RCC 7860 (cell line): Measurements from ENCODE around the gene NOVA1.

ENCODE experiments used
- DNase-seq: peaks from one replicate; pipeline ENCODE4 v3.0.0-alpha.2; 2015; ENCODE audit warnings: low spot score
- FAIRE-seq: peaks from 2 replicates; lab custom pipeline; 2012; peaks lifted over from hg19 to GRCh38; lab: Jason Lieb, UNC

NOVA1 gene

GRCh38 chr14:26594756-26595545, 2.9 kb downstream of the NOVA1 start:
- FAIRE-seq (no peak), DNase-seq (no peak)

GRCh38 chr14:26594148-26594547, 3.7 kb downstream of the NOVA1 start:
- FAIRE-seq, result no peak

GRCh38 chr14:26593357-26593756, 4.5 kb downstream of the NOVA1 start:
- DNase-seq (no peak), FAIRE-seq (no peak)

More at GRCh38 chr14:26594148-26594547, 3.7 kb downstream of the NOVA1 start:
- no peak for DNase-seq

DNA sequence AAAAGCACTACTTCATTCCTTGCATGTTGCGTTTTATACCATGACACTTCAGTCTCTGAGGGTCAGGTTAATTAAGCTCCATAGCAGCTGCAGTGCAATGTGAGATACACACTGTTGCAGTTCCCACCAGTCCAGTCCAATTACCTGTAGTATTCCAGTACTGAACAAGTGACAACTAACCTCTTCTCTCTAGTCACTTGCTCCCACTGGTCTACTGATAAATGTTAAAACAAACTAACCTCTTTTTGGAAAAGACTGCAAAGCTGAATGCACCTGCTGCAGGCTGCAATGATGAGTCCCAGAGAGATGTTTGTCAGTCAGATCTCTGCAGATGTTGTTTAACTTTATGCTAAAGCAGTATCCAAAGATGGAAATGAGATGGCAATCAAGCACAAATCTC, 7.9 kb downstream of the NOVA1 start:
- DNase-seq (no peak), FAIRE-seq (no peak)

DNA sequence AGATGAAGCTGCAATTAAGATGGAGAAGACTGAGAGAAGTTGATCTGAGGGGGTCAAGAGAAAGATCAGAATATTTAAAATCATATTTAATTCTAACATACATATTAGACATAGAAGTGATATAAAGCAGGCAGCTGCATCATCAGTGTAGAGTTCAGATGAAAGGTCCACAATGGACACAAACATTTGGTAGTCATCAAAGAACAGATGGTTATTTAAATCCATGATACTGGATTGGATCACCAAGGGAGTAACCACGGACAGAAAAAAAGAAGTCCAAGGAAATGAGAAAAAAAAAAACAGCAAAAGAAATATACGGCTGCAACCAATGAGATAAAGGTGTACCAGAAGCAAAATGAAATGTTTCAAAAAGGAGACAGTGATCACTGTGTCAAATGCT, 20.1 kb downstream of the NOVA1 start:
- FAIRE-seq, result no peak

DNA sequence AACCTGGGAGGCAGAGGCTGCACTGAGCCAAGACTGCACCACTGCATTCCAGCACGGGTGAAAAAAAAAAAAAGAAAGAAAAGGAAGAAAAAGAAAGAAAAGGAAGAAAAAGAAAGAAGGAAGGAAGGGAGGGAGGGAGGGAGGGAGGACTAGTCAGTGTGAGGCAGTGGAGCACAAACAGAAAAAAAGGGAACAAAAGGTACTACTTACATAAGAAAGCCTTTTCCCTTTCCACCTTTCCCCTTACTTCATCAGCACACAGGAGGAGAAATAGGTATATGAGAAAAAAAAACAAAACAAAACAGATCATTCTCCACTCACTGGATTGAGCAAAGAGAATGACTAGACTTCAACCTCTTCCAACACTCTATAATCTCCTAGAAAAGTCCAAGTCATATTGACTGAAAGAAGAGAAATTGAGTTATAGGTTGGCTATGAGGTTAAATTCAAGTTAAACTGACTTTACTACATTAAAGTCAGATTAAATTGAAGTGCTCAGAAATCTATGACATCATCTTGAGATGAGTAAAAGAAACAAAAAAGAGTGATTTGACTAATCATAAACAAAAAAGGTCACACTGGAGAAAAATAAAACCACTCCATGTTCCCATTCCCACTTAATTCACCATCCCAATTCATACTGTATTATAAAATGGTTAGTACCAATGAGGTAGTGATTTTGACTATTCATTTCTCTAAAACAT, 43.6 kb downstream of the NOVA1 start:
- FAIRE-seq (no peak), DNase-seq (no peak)

More for the DNA sequence above, 20.1 kb downstream of the NOVA1 start:
- no peak for DNase-seq

GRCh38 chr14:26549571-26549970, 48.3 kb downstream of the NOVA1 start:
- DNase-seq, result no peak
- FAIRE-seq, result no peak

GRCh38 chr14:26548406-26548805, 49.4 kb downstream of the NOVA1 start:
- DNase-seq (no peak), FAIRE-seq (no peak)

- DNase-seq (no peak), FAIRE-seq (no peak)
Observed at GRCh38 chr14:26538176-26538575, 59.7 kb downstream of the NOVA1 start.

DNA sequence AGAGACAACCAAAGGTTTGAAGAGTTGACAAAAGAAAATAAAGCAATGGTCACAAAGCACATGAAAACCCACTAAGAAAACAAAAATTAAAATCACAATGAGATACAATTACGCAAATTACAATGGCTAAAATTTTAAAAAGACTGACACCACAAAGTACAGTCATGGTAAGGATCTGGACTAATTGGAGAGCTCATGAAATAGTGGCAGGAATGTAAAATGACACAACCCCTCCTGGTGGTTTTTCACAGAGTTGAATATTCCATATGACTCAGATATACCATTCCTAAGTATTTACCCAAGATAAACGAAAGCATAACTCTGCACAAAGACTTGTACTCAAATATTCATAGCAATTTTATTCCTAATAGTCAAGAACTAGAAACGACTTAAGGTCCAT, 65.9 kb downstream of the NOVA1 start:
- FAIRE-seq (no peak), DNase-seq (no peak)

GRCh38 chr14:26528415-26529182, 69.2 kb downstream of the NOVA1 start:
- FAIRE-seq, result no peak
- no peak for DNase-seq

- FAIRE-seq (no peak), DNase-seq (no peak)
Observed at GRCh38 chr14:26527095-26527494, 70.7 kb downstream of the NOVA1 start.

DNA sequence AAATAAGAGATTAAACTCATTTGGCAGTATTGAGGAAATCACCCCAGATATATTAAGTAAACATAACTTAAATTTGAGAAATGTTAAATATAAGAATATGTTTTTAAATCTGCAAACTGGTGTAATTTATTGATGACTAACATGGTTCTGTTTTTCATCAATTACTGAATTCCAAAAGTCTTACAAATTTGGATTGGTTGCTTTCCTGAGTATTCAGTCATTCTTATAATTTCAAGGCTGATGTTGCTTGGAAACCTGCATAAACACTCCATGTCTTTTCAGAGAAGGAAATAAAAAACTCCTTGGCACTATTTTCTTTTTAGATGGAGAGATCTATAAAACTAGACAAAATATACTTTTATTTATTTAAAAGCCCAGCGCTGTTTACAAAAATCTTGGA, 71.7 kb downstream of the NOVA1 start:
- no peak for DNase-seq
- no peak for FAIRE-seq

DNA sequence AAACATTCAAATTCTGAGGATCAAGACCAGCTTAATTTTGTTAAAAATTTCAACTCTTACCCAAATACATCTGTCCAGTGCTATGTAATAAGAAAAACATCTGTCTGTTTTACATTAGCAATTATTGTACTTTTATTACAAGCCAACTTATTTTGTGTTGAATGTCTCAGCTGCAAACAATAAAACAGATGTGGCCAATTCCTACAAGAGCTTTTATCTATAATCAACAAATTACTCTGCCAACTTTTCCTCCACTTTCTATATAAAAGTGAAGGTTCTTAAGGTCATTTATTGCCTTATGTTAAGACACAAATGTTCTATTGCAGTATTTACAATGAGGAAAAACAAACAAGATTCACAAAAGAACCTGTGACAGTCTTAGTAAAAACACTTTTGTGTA, 72.7 kb downstream of the NOVA1 start:
- FAIRE-seq (no peak), DNase-seq (no peak)

DNA sequence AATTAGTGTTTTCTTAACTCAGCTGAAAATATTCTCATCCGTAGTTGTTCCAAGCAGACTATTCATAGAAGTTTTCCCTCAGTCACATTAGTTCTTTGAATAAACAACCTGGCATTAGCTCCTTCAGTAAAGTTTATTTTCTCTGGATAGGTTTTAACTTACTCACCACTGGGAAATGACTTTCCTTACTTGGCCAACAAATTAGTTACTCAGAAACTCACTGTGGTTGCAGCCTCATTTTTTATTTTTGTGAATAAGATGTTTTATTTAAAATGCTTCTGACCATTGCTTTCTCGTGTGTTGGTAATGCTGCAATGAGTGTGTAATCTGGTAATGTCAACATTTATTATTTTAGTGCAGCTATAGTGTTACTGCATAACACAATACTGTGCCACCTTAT, 74.9 kb downstream of the NOVA1 start:
- FAIRE-seq, result no peak
- DNase-seq, result no peak

DNA sequence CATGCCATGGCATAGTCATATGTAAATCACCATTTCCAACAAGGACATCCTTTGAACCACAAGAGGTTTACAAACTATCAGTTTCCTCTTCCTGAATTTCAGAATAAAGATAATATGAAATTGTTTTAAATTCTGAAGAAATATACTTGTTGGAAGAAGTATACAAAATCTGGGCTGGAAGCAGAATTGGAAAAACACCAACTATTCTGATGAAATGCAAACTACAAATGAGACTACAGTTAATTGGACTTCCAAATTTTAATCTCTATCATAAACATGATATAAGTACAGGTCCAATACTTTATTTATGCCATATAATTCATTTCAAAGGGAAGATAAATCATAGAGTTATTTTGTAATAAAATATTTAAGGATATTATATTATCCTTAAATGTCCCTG, 80.1 kb downstream of the NOVA1 start:
- FAIRE-seq (no peak), DNase-seq (no peak)

GRCh38 chr14:26500028-26500427, 97.8 kb downstream of the NOVA1 start:
- FAIRE-seq (no peak), DNase-seq (no peak)

- no peak for FAIRE-seq
- DNase-seq, result no peak
Observed at GRCh38 chr14:26499546-26499945, 98.3 kb downstream of the NOVA1 start.

- FAIRE-seq, result no peak
- DNase-seq, result no peak
Observed at GRCh38 chr14:26486922-26487321, 110.9 kb downstream of the NOVA1 start.

DNA sequence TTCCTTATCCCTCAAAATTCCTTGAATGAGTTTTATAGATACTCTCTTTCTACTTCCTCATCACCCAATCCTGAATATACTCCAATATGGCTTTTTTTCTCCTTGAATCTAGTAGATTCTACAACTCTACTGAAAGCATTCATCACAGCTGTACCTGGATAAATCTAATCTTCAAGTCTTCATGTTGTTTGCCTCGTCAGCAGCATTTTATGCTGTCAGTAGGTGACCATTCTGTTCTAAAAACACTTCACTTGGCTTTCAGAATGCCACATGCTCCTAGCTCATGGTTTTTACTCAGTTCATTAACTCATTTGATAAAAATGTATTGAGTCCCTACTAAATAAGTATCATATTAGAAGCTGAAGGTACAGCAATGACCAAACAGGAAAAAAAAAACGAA, 113.3 kb downstream of the NOVA1 start:
- no peak for DNase-seq
- FAIRE-seq, result no peak

DNA sequence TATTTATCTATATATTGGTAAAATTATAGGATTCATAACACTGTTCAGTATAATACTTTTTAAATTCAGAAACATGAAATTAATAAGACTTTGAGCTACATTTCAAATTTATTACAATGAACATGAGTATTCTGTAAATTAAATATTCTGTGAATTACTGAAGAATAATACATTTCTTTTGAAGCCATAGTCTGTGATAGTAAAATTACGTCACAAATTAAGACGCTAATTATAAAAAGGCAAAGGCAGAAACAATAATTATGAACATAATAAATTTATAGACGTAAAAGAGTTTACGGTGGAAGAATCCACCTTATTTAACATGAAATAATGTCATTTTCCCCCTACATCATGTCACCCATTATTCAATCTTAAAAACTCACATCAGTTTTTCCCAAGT, 118.9 kb downstream of the NOVA1 start:
- DNase-seq (no peak), FAIRE-seq (no peak)

DNA sequence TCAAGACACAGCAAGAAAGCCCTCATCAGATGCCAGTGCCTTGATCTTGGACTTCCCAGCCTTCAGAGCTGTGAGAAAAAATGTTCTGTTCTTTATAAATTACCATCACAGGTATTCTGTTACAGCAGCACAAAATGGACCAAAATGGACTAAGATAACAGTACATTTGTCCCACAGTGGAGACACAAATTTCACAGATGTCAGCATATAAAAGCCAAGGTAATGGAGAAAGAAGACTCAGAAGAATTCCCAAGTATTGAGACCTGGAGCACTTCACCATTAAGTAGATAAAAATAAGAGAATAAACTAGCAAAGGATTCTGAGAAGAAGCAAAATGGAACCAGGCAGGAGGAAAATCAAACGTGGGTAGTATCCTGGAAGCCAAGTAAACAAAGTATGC, 131.0 kb downstream of the NOVA1 start:
- DNase-seq, result no peak
- FAIRE-seq, result no peak
